Motor neuron (in vitro differentiated cells): ENCODE measurements around the gene INTS11. TPM values are rescaled to one million over a fixed set of nuclear protein-coding genes. Genes with fewer than 3 reads are reported as not detected.

Experiments used
- ATAC-seq, 8 experiments: fragments of 200-7000 bp; cut with Tn5 transposase; replicated peaks in 6 of 8; 2 replicates each; pipeline ENCODE4 v1.8.0; 2021; ENCODE audit warnings: mild to moderate bottlenecking in 8 of 8, moderate library complexity in 8 of 8
- H3K27ac ChIP-seq, 2 donors: fragments of 250-450 bp; sonication (Bioruptor Pico); 2 replicates each; pipeline ENCODE4 v1.9.0; 2021; ENCODE audit warnings: antibody characterized with exemption in 2 of 2, mild to moderate bottlenecking in 2 of 2, moderate library complexity in 1 of 2
- H3K4me1 ChIP-seq, 2 donors: fragments of 250-450 bp; sonication (Bioruptor Pico); replicated peaks in 1 of 2; 2 replicates each; pipeline ENCODE4 v1.6.1; 2021; ENCODE audit warnings: antibody characterized with exemption in 2 of 2, mild to moderate bottlenecking in 2 of 2, moderate library complexity in 1 of 2
- H3K4me3 ChIP-seq, 5 donors: fragments of 250-450 bp; sonication (Bioruptor Pico); 2 replicates each; pipeline ENCODE4 v1.9.0; 2021; ENCODE audit warnings: antibody characterized with exemption in 5 of 5, mild to moderate bottlenecking in 5 of 5, moderate library complexity in 4 of 5
- WGBS, 10 experiments: fragments of 450-650 bp; shearing (Covaris generic); methylation state at CpG; one replicate each; pipeline ENCODE4 v1.0.0; 2022; 5-methylcytosine and 5-hydroxymethylcytosine counted together
- in situ Hi-C, 9 experiments: fragments of 400-800 bp; cut with MboI; loops; one replicate each; pipeline ENCODE4 v1.15.0; 2021; ENCODE audit warnings: low sequenced_read_pairs in 9 of 9, low pct_unique_long_range_greater_than_20kb in 2 of 9; ENCODE audit not compliant: unreplicated experiment in 9 of 9
- total RNA-seq, 8 experiments: library from RNA; unstranded; fragments of 300-600 nt; gene quantifications; 2 replicates each; pipeline versions ENCODE4 v1.2.3 to v1.2.4, GENCODE V29; 2022

The INTS11 gene
- total RNA-seq, 8 experiments from 2014 or later: 67.5 to 142 (median 103) TPM

DNA sequence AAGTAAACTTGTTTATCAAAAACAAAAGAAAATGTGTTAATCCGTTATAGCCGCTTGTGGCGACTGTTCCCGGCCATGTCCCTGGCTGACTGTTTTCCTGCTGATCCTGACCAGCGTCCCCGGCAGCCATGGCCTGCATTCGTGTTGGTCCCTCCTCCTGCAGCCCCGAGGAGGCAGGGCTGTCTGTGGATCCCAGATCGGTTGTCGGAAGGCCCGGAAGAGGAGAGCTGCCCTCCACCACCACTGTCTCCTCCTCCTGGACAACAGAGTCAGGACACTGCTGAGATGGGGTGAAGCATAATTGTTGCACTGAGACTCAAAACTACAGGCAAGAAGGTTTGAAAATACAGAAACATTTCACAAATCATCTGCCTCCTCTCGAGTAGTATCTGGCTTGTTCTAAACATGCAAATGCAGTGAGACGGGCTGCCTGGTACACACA lies 37.5 kb upstream of the INTS11 start:
- in situ Hi-C loops: no loop called here
- Histone ChIP-seq H3K4me1 (peaks cover 43 to 46% of the 10 kb centered on the region in 2 donors), H3K27ac (no peak overlapping the region), H3K4me3 (no peak overlapping the region)
- WGBS, 10 experiments: 0 to 40% (median 30%) methylated on average over 1 to 12 of the region's 13 CpGs; no CpG with 5 or more reads in 4 of the 10 experiments
- peak in 5 of 8 experiments; percentile 2 to 49 (median 10) for ATAC-seq

DNA sequence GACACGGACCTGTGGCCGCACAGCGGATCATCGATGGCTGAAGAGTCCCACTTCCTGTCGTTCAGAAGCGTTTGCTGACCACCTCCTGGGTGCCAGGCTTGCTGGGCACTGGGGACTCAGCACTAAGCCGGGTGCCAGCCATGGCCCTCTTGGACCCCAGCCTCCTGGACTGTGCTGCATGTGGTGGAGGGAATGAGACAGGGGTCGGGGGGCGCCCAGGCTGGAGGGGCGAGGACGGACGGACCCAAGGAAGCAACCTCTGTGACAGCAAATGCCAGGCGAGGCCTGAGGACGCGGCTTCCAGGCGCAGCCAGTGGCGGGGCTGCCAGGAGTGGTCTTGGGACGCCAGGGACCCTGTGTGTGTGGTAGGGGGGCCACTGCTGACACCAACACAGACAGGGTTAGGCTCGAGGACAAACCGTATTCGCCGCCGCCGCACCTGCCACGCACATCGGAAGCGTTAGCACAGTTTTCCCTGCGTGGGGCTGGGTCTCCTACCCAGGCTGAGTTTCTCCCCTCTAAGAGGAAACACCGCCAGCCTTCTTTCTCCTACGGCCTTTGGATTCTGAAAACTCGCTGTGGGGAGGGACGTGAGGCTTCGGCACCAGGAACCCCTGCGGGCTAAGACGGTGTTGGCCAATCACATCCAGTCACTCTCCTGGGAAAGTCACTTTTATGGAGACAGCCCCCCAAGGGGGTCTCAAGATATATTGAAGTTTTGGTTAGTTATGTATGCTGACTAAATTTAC lies 36.9 kb upstream of the INTS11 start:
- H3K27ac ChIP-seq: no peak overlapping the region
- no peak for ATAC-seq
- no peak overlapping the region for H3K4me3 ChIP-seq
- in situ Hi-C loops: no loop called here
- H3K4me1 ChIP-seq: peaks cover 49 to 50% of the 10 kb centered on the region in 2 donors
- WGBS, 10 experiments: 0 to 92% (median 68%) methylated on average over 1 to 17 of the region's 35 CpGs; no CpG with 5 or more reads in 3 of the 10 experiments

DNA sequence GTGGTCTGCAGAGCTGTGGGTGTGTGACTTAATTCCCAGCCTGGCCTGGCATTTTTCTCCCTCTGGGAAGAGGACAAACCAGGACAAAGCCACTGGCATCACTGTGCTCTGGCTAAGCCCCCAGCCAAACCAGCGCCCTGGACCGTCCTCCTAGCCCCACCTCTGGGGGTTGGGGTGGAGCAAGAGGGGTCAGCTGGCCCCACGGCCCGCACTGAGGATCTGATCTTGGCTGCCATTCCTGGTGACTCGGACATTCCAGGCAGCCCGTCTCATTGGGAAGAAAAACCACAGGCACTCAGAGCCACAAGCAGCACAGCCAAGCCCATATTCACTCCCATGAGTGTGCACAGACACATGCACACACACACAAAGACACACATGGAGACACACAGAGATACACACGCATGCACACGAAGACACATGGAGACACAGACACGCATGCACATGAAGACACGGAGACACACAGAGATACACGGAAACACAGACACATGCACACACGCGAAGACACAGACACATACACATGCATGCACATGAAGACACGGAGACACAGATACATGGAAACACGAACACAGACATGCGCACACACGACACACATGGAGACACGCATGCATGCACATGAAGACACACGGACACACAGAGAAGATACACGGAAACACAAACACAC lies 36.2 kb upstream of the INTS11 start:
- peaks cover 49 to 50% of the 10 kb centered on the region in 2 donors for H3K4me1 ChIP-seq
- peak overlapping the region; percentile 13 to 76 for H3K27ac ChIP-seq

DNA sequence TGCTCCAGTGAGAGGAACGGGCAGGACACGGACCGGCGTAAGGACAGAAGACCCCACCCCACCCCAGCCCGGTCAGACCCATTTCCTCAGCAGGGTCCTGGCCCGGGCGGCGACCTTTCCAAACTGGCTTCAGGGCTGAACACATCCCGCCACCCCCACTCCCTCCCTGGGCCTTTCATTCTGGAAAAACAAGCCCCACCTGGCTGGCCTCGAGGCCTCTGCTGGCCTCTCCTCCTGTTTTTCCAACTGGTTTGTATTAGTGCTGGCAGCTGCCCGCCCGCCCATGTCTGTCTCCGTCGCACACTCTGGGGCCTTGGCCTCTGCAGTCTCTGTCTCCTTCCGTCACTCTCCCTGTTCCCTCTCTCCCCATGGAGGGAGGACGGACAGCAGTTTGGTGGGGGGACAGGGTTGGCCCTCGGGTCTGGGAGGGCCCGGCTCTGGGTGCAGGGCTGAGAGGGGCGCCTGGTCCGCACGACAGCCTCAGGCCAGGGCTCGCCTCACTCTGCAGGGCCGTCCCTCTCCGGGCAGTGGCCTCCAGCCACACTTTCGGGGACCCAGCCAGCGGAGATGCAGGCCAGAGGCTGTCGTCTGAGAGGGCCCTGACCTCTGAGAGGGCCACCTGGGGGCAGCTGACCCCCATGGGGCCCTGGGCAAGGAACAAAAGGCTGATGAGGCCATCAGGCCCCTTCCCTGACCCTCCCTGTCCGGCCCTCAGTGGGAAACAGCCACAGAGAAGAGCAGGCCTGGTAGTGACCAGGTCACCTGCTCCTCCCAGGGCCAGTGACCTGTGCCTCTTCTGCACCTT lies 35.4 kb upstream of the INTS11 start:
- peak in 5 of 8 experiments; percentile 4 to 50 (median 8) for ATAC-seq
- Histone ChIP-seq H3K4me3 (no peak overlapping the region), H3K27ac (peak overlapping the region; percentile 1 to 76), H3K4me1 (peaks cover 49 to 55% of the 10 kb centered on the region in 2 donors)
- 0 to 96% (median 47%) methylated on average over 3 to 5 of the region's 28 CpGs; no CpG with 5 or more reads in 5 of the 10 experiments for WGBS, 10 experiments
- in situ Hi-C loops: no loop called here

More for the DNA sequence above, 36.2 kb upstream of the INTS11 start:
- whole genome bisulfite sequencing, 10 experiments: 10 to 100% (median 76%) methylated on average over 2 to 18 of the region's 20 CpGs; no CpG with 5 or more reads in 3 of the 10 experiments
- in situ Hi-C loops: no loop called here
- no peak overlapping the region for H3K4me3 ChIP-seq
- peak in 4 of 8 experiments; percentile 9 to 17 (median 14) for ATAC-seq

DNA sequence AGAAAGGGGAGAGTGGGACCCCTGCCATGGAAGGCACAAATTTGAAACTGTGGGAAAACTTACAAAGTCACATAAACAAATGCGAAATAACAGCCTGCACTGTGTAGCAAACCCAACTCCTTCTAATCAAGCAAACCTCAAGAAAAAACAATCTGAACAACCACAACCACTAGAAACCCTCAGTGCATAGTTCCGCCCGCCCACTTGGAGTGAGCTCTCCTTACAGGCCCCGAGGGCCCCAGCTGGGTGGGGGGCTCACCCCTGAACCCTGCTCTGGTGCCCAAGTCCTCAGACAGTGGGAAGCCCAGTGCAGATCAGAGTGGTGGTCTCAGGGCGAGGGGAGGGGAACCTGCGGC lies 34.8 kb upstream of the INTS11 start:
- in situ Hi-C loops: no loop called here
- Histone ChIP-seq H3K27ac (peak overlapping the region in 1 of 2 donors; percentile 76), H3K4me3 (no peak overlapping the region), H3K4me1 (peaks cover 49 to 57% of the 10 kb centered on the region in 2 donors)
- WGBS, 10 experiments: 70 to 100% (median 78%) methylated on average over 1 to 4 of the region's 6 CpGs; no CpG with 5 or more reads in 6 of the 10 experiments
- peak in 3 of 8 experiments; percentile 6 to 20 (median 9) for ATAC-seq

DNA sequence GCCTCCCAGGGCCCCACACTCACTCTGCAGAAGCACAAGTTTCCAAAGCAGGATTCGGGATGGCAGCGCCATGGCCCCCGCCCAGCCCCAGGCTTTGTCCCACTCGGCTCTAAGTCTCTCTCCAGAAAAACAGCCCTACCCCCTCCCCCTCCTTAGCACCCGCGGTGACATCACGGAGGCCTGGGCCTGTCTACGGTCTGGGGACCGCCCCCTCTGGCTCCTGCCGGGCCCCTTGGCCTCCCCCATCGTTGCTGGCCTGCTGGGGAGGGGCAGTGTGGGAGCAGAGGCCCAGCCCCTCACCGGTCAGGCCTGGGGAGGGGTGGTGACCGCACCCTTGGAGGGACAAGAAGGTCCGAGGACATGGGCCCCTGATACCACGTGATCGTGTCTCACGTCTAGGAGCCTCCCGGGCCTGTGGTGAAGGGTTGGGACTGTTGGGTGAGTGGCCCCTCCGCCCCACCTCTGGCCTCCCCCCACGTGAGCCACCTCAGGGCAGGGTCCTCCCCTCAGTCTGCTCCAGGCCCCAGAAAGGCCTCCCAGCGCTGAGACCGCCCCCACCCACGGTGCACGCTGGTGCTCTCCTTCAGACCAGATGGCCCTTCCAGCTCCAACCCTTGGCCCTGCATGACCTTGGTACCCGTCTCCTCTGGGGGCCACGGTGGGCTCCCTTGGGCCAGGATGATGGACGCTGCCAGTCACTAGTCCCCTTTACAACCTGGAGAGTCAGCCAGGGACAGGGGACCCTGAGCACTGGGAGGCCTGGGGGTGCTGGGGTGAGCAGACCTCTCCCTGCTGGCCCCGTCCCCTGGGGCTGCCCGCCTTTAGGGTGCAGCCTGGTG lies 34.2 kb upstream of the INTS11 start, which contains the start of gene MXRA8:
Gene MXRA8, minus strand, starts transcription at position 123 of the 839 bp plus-strand sequence. Its CDS starts 51 bp downstream, at position 72.
- in situ Hi-C loops: no loop called here
- Histone ChIP-seq H3K27ac (peak within 1 kb of the TSS; percentile 26 to 76), H3K4me1 (peaks cover 49 to 63% of the 10 kb centered on the region in 2 donors), H3K4me3 (peak within 1 kb of the TSS in 4 of 5 donors; percentile 14 to 28 (median 18))
- WGBS, 10 experiments: 48 to 94% (median 85%) methylated on average over 2 to 7 of the region's 29 CpGs; no CpG with 5 or more reads in 7 of the 10 experiments
- peak; percentile 38 to 77 (median 62) for ATAC-seq

DNA sequence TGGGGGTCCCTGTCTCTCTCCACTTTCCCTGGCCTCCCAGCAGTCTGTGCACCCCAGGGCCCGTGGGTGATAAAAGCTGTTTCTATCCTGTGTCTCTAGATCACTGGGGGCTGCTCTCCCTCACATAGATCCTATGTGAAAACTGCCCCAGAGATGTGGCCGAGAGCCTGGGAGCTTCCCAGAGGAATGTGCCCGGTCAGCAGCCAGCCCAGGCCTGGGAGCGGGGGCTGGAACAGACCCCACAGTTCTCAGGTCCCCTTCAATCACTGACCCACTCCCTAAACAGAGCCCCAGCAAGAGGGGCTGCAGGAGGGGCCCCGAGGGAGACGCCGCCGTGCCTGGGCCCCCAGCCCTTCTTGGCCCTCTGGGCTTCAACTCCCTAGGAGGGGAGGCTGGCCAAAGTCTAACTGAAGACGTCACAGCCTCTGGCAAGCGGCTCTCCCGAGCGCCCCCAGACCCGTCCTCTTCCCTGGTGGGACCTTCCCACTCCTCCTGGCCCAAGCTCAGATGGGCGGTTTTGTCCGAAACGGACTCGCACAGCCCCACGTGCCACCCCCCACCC lies 33.5 kb upstream of the INTS11 start:
- in situ Hi-C loops: no loop called here
- peaks cover 49 to 69% of the 10 kb centered on the region in 2 donors for H3K4me1 ChIP-seq
- 0 to 60% (median 20%) methylated on average over 1 of the region's 18 CpGs; no CpG with 5 or more reads in 7 of the 10 experiments for WGBS, 10 experiments
- H3K4me3 ChIP-seq: peak overlapping the region in 4 of 5 donors; percentile 14 to 28 (median 18)
- ATAC-seq: peak; percentile 1 to 24 (median 18)
- peak overlapping the region; percentile 26 to 31 for H3K27ac ChIP-seq

DNA sequence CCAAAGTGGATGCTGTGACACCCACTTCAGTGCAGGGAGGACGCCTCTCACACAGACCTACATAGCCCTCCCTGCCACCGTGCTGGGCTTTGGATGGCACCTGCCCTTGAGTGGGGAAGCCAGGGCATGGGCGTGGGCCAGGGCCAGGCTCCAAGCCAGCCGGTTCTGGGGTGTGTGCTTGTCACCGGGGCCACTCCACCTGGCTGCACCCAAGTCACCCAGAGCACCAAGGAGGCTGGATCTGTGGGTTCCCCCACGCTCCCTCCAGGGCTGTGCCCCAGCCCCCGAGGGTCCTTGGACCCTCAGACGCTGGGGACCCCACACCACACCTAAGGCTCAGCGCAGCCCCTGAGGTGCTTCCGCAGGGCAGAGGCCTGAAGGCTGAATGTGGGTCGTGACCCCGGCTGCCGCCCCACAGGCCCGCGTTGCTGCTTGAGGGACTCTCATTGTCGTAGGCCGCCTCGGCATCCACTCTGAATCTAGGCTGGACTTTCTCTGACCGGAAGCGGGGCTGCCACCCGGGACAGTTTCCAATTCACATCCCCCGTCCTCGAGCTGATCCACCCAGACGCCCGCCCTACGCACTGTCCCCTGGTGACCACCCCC lies 32.4 kb upstream of the INTS11 start:
- Histone ChIP-seq H3K4me1 (peaks cover 50 to 73% of the 10 kb centered on the region in 2 donors), H3K27ac (no peak overlapping the region)

DNA sequence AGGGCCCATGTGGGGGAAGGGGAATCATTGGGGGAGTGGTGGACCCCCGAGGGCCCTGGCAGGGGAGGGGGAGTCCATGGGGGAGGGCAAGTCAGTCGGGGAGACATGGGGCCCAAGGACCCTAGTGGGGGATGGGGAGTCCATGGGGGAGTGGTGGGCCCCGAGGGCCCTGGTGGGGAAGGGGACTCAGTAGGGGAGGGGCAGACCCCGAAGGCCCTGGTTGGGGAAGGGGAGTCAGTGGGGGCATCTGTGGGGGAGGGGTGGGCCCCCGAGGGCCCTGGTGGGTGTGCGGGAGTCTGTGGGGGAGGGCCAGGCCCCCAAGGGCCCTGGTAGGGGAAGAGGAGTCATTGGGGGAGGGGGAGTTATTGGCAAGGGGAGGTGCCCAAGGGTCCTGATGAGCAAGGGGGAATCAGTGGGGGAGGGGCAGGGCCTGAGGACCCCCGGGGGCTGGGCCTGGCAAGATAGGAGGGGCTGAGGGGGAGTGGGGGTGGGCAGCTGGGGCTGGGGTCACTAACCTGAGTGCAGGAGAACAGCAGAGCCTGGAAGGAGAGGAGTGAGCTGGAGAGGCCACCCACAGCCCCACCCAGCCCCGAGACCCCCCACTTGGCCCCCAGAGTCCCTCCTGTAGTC lies 31.8 kb upstream of the INTS11 start:
- H3K27ac ChIP-seq: no peak overlapping the region
- no CpG with 5 or more reads among the region's 8 CpGs for WGBS, 10 experiments
- peaks cover 53 to 75% of the 10 kb centered on the region in 2 donors for H3K4me1 ChIP-seq
- ATAC-seq: no peak
- in situ Hi-C loops: no loop called here
- no peak overlapping the region for H3K4me3 ChIP-seq

More for the DNA sequence above, 32.4 kb upstream of the INTS11 start:
- H3K4me3 ChIP-seq: no peak overlapping the region
- no peak for ATAC-seq
- WGBS, 10 experiments: 5 to 85% methylated on average over 4 to 8 of the region's 26 CpGs; no CpG with 5 or more reads in 8 of the 10 experiments
- in situ Hi-C loops: no loop called here

DNA sequence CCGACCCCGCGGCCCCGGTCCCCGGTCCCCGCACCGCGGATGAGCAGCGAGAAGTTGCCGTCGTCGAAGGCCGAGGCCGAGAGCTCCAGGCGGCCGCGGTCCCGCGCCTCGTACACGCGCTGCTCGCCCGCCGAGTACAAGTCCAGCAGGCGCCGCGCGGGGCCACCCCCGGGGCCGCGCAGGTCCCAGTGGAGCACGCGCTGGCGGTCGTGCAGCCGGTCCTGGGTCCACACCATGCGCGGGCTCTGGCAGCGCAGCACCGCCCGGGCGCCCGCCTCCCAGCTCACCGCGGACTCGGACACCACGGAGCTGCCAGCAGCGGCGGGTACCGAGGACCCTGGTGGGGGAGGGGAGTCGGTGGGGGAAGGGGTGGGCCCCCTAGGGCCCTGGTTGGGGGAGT lies 31.0 kb upstream of the INTS11 start:
- in situ Hi-C loops: no loop called here
- ATAC-seq: peak in 2 of 8 experiments; percentile 15 to 16
- H3K4me1 ChIP-seq: peaks cover 48 to 70% of the 10 kb centered on the region in 2 donors
- H3K27ac ChIP-seq: no peak overlapping the region
- peak overlapping the region in 2 of 5 donors; percentile 5 to 22 for H3K4me3 ChIP-seq
- no CpG with 5 or more reads among the region's 52 CpGs for WGBS, 10 experiments
